Astrocyte (in vitro differentiated cells and primary cell): ENCODE measurements around the gene TARS3. TPM values are rescaled to one million over a fixed set of nuclear protein-coding genes. Genes with fewer than 3 reads are reported as not detected.

Experiments
- DNase-seq: peaks from one replicate; pipeline ENCODE4 v3.0.0-alpha.2; 2010; ENCODE audit warnings: low read depth
- FAIRE-seq: peaks from 2 replicates; lab custom pipeline; 2011; peaks lifted over from hg19 to GRCh38; lab: Jason Lieb, UNC
- H2AFZ ChIP-seq: 2 replicates; pipeline ENCODE4 v1.6.0; 2012; ENCODE audit warnings: low read depth, low read length, inconsistent platforms
- H3K27ac ChIP-seq: 2 replicates; pipeline ENCODE4 v1.5.1; 2011; ENCODE audit warnings: low read depth, low read length, inconsistent platforms
- H3K27me3 ChIP-seq: 2 replicates; pipeline ENCODE4 v1.6.0; 2011; ENCODE audit warnings: low read length, inconsistent platforms; ENCODE audit not compliant: insufficient read depth
- H3K36me3 ChIP-seq: 2 replicates; pipeline ENCODE4 v1.5.1; 2011; ENCODE audit warnings: low read length, inconsistent platforms; ENCODE audit not compliant: insufficient read depth
- H3K4me1 ChIP-seq: 2 replicates; pipeline ENCODE4 v1.5.1; 2011; ENCODE audit warnings: low read length, inconsistent platforms; ENCODE audit not compliant: insufficient read depth
- H3K4me2 ChIP-seq: 2 replicates; pipeline ENCODE4 v1.6.0; 2012; ENCODE audit warnings: low read length, inconsistent platforms
- H3K4me3 ChIP-seq: 2 replicates; pipeline ENCODE4 v1.5.1; 2011; ENCODE audit warnings: low read depth, mild to moderate bottlenecking, low read length, inconsistent platforms; ENCODE audit not compliant: insufficient read depth
- H3K79me2 ChIP-seq: 2 replicates; pipeline ENCODE4 v1.6.0; 2012; ENCODE audit warnings: mild to moderate bottlenecking, low read length, inconsistent platforms; ENCODE audit not compliant: insufficient read depth
- H3K9ac ChIP-seq: 2 replicates; pipeline ENCODE4 v1.6.0; 2012; ENCODE audit warnings: mild to moderate bottlenecking, low read length, inconsistent platforms
- H3K9me3 ChIP-seq: 2 replicates; pipeline ENCODE4 v1.5.1; 2012; ENCODE audit warnings: low read depth, mild to moderate bottlenecking, low read length, inconsistent platforms; ENCODE audit not compliant: insufficient read depth
- H4K20me1 ChIP-seq: 2 replicates; pipeline ENCODE4 v1.6.0; 2012; ENCODE audit warnings: low read length, inconsistent platforms; ENCODE audit not compliant: insufficient read depth
- H3K27ac Mint-ChIP-seq: one replicate; pipeline ENCODE4 v1.8.0; 2021; ENCODE audit warnings: mild to moderate bottlenecking, mixed read lengths; ENCODE audit not compliant: unreplicated experiment
- H3K27me3 Mint-ChIP-seq: one replicate; pipeline ENCODE4 v1.8.0; 2021; ENCODE audit warnings: low read depth, mixed read lengths; ENCODE audit not compliant: unreplicated experiment
- H3K36me3 Mint-ChIP-seq: one replicate; pipeline ENCODE4 v1.8.0; 2021; ENCODE audit warnings: low read depth, mixed read lengths; ENCODE audit not compliant: unreplicated experiment
- H3K4me1 Mint-ChIP-seq: one replicate; pipeline ENCODE4 v1.8.0; 2021; ENCODE audit warnings: low read depth, mixed read lengths; ENCODE audit not compliant: unreplicated experiment
- H3K4me3 Mint-ChIP-seq: one replicate; pipeline ENCODE4 v1.8.0; 2021; ENCODE audit warnings: mild to moderate bottlenecking, moderate library complexity, mixed read lengths; ENCODE audit not compliant: unreplicated experiment
- H3K9me3 Mint-ChIP-seq: one replicate; pipeline ENCODE4 v1.8.0; 2021; ENCODE audit warnings: mild to moderate bottlenecking, mixed read lengths; ENCODE audit not compliant: unreplicated experiment
- CTCF ChIP-seq: IDR thresholded peaks from 2 replicates; pipeline ENCODE4 v1.5.1; 2011; ENCODE audit warnings: low read depth, mild to moderate bottlenecking, inconsistent platforms, low read length, moderate library complexity; ENCODE audit not compliant: insufficient read depth
- EZH2 ChIP-seq: IDR thresholded peaks from 2 replicates; pipeline ENCODE4 v1.6.1; 2012; ENCODE audit warnings: mild to moderate bottlenecking, low read length, inconsistent platforms; ENCODE audit not compliant: insufficient read depth
- total RNA-seq: library from RNA; stranded (reverse); gene quantifications from 2 replicates; pipeline ENCODE4 v1.2.1, GENCODE V29; 2021

The TARS3 gene
- total RNA-seq, 1 donor from 2014 or later = 15.7 TPM

- Histone ChIP-seq H3K4me1 (no peaks in the 10 kb centered on the region), H3K27ac (no peak overlapping the region), H3K79me2 (no peaks in the 10 kb centered on the region), H3K4me2 (no peak overlapping the region), H3K4me3 (no peak overlapping the region), H3K27me3 (peaks cover 2% of the 10 kb centered on the region), H3K36me3 (no peaks in the 10 kb centered on the region), H3K9ac (no peak overlapping the region), H3K9me3 (no peaks in the 10 kb centered on the region), H4K20me1 (no peaks in the 10 kb centered on the region), H2AFZ (no peak overlapping the region)
- Mint-ChIP-seq H3K4me1 (no peaks in the 10 kb centered on the region), H3K27ac (no peak overlapping the region), H3K27me3 (peaks cover 31% of the 10 kb centered on the region), H3K36me3 (no peaks in the 10 kb centered on the region), H3K4me3 (no peak overlapping the region), H3K9me3 (no peaks in the 10 kb centered on the region)
- no peak for TF ChIP-seq EZH2
- no peak for TF ChIP-seq CTCF
- no peak for DNase-seq
- no peak for FAIRE-seq
These were observed 114.3 kb downstream of the TARS3 start for GRCh38 chr15:101609742-101610610.

- Histone ChIP-seq H3K4me2 (no peak overlapping the region), H3K4me3 (no peak overlapping the region), H3K4me1 (no peaks in the 10 kb centered on the region), H3K27ac (no peak overlapping the region), H3K9me3 (peaks cover 2% of the 10 kb centered on the region), H3K27me3 (no peaks in the 10 kb centered on the region), H4K20me1 (no peaks in the 10 kb centered on the region), H3K36me3 (no peaks in the 10 kb centered on the region), H3K9ac (no peak overlapping the region), H2AFZ (no peak overlapping the region), H3K79me2 (no peaks in the 10 kb centered on the region)
- TF ChIP-seq CTCF (no peak), EZH2 (no peak)
- Mint-ChIP-seq H3K27me3 (peaks cover 28% of the 10 kb centered on the region), H3K9me3 (peaks cover 3% of the 10 kb centered on the region), H3K27ac (no peak overlapping the region), H3K4me1 (no peaks in the 10 kb centered on the region), H3K36me3 (peaks cover 2% of the 10 kb centered on the region), H3K4me3 (no peak overlapping the region)
- no peak for FAIRE-seq
- no peak for DNase-seq
These were observed 116.1 kb downstream of the TARS3 start for GRCh38 chr15:101608201-101608600.

GRCh38 chr15:101607108-101607507 lies 117.2 kb downstream of the TARS3 start:
- no peak overlapping the region for H3K4me2 ChIP-seq

More at GRCh38 chr15:101607108-101607507, 117.2 kb downstream of the TARS3 start:
- H4K20me1 ChIP-seq = no peaks in the 10 kb centered on the region
- no peaks in the 10 kb centered on the region for H3K79me2 ChIP-seq
- no peak overlapping the region for H3K27ac ChIP-seq
- FAIRE-seq = no peak
- H3K36me3 ChIP-seq = no peaks in the 10 kb centered on the region
- H3K27me3 Mint-ChIP-seq = peaks cover 22% of the 10 kb centered on the region
- H3K27me3 ChIP-seq = no peaks in the 10 kb centered on the region
- no peak overlapping the region for H3K4me3 ChIP-seq
- H3K4me1 ChIP-seq = no peaks in the 10 kb centered on the region
- peaks cover 2% of the 10 kb centered on the region for H3K9me3 ChIP-seq
- no peak overlapping the region for H2AFZ ChIP-seq
- H3K36me3 Mint-ChIP-seq = peaks cover 2% of the 10 kb centered on the region
- H3K9ac ChIP-seq = no peak overlapping the region
- no peak for DNase-seq
- no peaks in the 10 kb centered on the region for H3K4me1 Mint-ChIP-seq
- peaks cover 3% of the 10 kb centered on the region for H3K9me3 Mint-ChIP-seq
- H3K27ac Mint-ChIP-seq = no peak overlapping the region
- TF ChIP-seq CTCF (no peak), EZH2 (no peak)
- no peak overlapping the region for H3K4me3 Mint-ChIP-seq
